ENCODE data around the gene SVIL. TPM values are rescaled to one million over a fixed set of nuclear protein-coding genes. Genes with fewer than 3 reads are reported as not detected.
"Not testable (repeated sequence)": the region's sequence is repeated elsewhere in the genome, so short reads cannot be mapped to it uniquely, and the experiment has no call there.

Gene SVIL
- total RNA-seq, 1 donor from 2014 or later = 118 TPM

- no peaks in the 10 kb centered on the region for H3K27me3 ChIP-seq (ENCODE audit: low read depth)
- peaks cover 33% of the 10 kb centered on the region for H3K4me1 ChIP-seq
- no peak for ATAC-seq
- intact Hi-C loops (cut with DNase I) = no loop called here
- no peaks in the 10 kb centered on the region for H3K9me3 ChIP-seq
- H3K27ac ChIP-seq = no peak overlapping the region
- H3K36me3 ChIP-seq = no peaks in the 10 kb centered on the region
- H3K4me3 ChIP-seq = no peak overlapping the region
- no peak for TF ChIP-seq CTCF (IDR thresholded peaks at IDR 0.05)
- DNase-seq = no peak
Measured at GRCh38 chr10:29628311-29628710, 6.5 kb downstream of the SVIL start.

GRCh38 chr10:29627201-29628132 is 7.3 kb downstream of the SVIL start:
- H3K36me3 ChIP-seq = no peaks in the 10 kb centered on the region
- intact Hi-C loops (cut with DNase I) = no loop called here
- ATAC-seq = no peak
- H3K27me3 ChIP-seq (ENCODE audit: low read depth) = no peaks in the 10 kb centered on the region
- peaks cover 33% of the 10 kb centered on the region for H3K4me1 ChIP-seq
- no peak for TF ChIP-seq CTCF (IDR thresholded peaks at IDR 0.05)
- no peak for DNase-seq
- H3K4me3 ChIP-seq = no peak overlapping the region
- no peaks in the 10 kb centered on the region for H3K9me3 ChIP-seq
- H3K27ac ChIP-seq = no peak overlapping the region

- intact Hi-C loops (cut with DNase I); DNase-seq; H3K36me3 ChIP-seq; ATAC-seq; H3K9me3 ChIP-seq; H3K4me3 ChIP-seq; H3K27me3 ChIP-seq (ENCODE audit: low read depth): not testable (repeated sequence)
- H3K27ac ChIP-seq = peak overlapping the region; percentile 4
- peaks cover 27% of the 10 kb centered on the region for H3K4me1 ChIP-seq
Measured at GRCh38 chr10:29624357-29624756, 10.4 kb downstream of the SVIL start.

GRCh38 chr10:29623797-29624196 is 11.0 kb downstream of the SVIL start:
- peak; percentile 67 to 72 for ATAC-seq

GRCh38 chr10:29622382-29622922 is 12.3 kb downstream of the SVIL start:
- intact Hi-C loops (cut with DNase I) = no loop called here
- Histone ChIP-seq H3K36me3 (no peaks in the 10 kb centered on the region), H3K9me3 (no peaks in the 10 kb centered on the region), H3K4me1 (peaks cover 33% of the 10 kb centered on the region), H3K27ac (no peak overlapping the region), H3K27me3 (ENCODE audit: low read depth) (no peaks in the 10 kb centered on the region), H3K4me3 (no peak overlapping the region)
- TF ChIP-seq CTCF (IDR thresholded peaks at IDR 0.05) = no peak
- ATAC-seq (no peak), DNase-seq (no peak)

More at GRCh38 chr10:29623797-29624196, 11.0 kb downstream of the SVIL start:
- H3K4me1 ChIP-seq = peaks cover 27% of the 10 kb centered on the region
- no peak for DNase-seq
- no peaks in the 10 kb centered on the region for H3K36me3 ChIP-seq
- H3K9me3 ChIP-seq = no peaks in the 10 kb centered on the region
- intact Hi-C loops (cut with DNase I) = no loop called here
- peak overlapping the region; percentile 4 for H3K27ac ChIP-seq
- TF ChIP-seq CTCF (IDR thresholded peaks at IDR 0.05) = no peak
- no peaks in the 10 kb centered on the region for H3K27me3 ChIP-seq (ENCODE audit: low read depth)
- no peak overlapping the region for H3K4me3 ChIP-seq

GRCh38 chr10:29621161-29621560 is 13.6 kb downstream of the SVIL start:
- Histone ChIP-seq H3K4me3 (no peak overlapping the region), H3K27me3 (ENCODE audit: low read depth) (no peaks in the 10 kb centered on the region), H3K4me1 (peaks cover 28% of the 10 kb centered on the region), H3K36me3 (no peaks in the 10 kb centered on the region), H3K9me3 (no peaks in the 10 kb centered on the region), H3K27ac (no peak overlapping the region)
- TF ChIP-seq CTCF (IDR thresholded peaks at IDR 0.05) = no peak
- ATAC-seq (peak in 1 of 2 donors; percentile 22), DNase-seq (no peak)
- intact Hi-C loops (cut with DNase I) = no loop called here

Measured in lower lobe of right lung (tissue), 2 donors.